GM18498 (cell line): Measurements from ENCODE around the gene ZNF573.

Source experiments
- ATAC-seq: cut with Tn5 transposase; IDR thresholded peaks from one replicate; pipeline ENCODE4 v1.9.1; 2021; ENCODE audit warnings: mild to moderate bottlenecking, moderate library complexity; ENCODE audit not compliant: unreplicated experiment

ZNF573 gene

GRCh38 chr19:37698216-37698615, 81.2 kb downstream of the ZNF573 start:
- ATAC-seq: no peak

- no peak for ATAC-seq
These were observed 84.1 kb downstream of the ZNF573 start for GRCh38 chr19:37695144-37695899.

GRCh38 chr19:37692956-37693620, 86.3 kb downstream of the ZNF573 start:
- ATAC-seq: no peak

GRCh38 chr19:37691881-37692504, 87.4 kb downstream of the ZNF573 start:
- no peak for ATAC-seq
